ENCODE data around the gene TENT5C. TPM values are rescaled to one million over a fixed set of nuclear protein-coding genes. Genes with fewer than 3 reads are reported as not detected.

TENT5C gene
- total RNA-seq, 6 experiments from 2014 or later, result 0.47 to 0.91 (median 0.75) TPM

GRCh38 chr1:117644696-117645311 lies 39.0 kb downstream of the TENT5C start:
- Mint-ChIP-seq H3K4me3 (no peak overlapping the region), H3K36me3 (ENCODE audit: low read depth) (no peaks in the 10 kb centered on the region), H3K9me3 (no peaks in the 10 kb centered on the region), H3K27ac (no peak overlapping the region), H3K27me3 (ENCODE audit: insufficient read depth) (peaks cover 17% of the 10 kb centered on the region), H3K4me1 (ENCODE audit: low read depth) (no peaks in the 10 kb centered on the region)
- no peak for DNase-seq
- TF ChIP-seq, protein P1, sequence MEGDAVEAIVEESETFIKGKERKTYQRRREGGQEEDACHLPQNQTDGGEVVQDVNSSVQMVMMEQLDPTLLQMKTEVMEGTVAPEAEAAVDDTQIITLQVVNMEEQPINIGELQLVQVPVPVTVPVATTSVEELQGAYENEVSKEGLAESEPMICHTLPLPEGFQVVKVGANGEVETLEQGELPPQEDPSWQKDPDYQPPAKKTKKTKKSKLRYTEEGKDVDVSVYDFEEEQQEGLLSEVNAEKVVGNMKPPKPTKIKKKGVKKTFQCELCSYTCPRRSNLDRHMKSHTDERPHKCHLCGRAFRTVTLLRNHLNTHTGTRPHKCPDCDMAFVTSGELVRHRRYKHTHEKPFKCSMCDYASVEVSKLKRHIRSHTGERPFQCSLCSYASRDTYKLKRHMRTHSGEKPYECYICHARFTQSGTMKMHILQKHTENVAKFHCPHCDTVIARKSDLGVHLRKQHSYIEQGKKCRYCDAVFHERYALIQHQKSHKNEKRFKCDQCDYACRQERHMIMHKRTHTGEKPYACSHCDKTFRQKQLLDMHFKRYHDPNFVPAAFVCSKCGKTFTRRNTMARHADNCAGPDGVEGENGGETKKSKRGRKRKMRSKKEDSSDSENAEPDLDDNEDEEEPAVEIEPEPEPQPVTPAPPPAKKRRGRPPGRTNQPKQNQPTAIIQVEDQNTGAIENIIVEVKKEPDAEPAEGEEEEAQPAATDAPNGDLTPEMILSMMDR (IDR thresholded peaks at IDR 0.05), result no peak

- Mint-ChIP-seq H3K27me3 (ENCODE audit: insufficient read depth) (peaks cover 17% of the 10 kb centered on the region), H3K4me1 (ENCODE audit: low read depth) (no peaks in the 10 kb centered on the region), H3K36me3 (ENCODE audit: low read depth) (no peaks in the 10 kb centered on the region), H3K27ac (no peak overlapping the region), H3K4me3 (no peak overlapping the region), H3K9me3 (no peaks in the 10 kb centered on the region)
- TF ChIP-seq, protein P1 (IDR thresholded peaks at IDR 0.05), result no peak
- no peak for DNase-seq
Measured at GRCh38 chr1:117645343-117645742, 39.5 kb downstream of the TENT5C start.

DNA sequence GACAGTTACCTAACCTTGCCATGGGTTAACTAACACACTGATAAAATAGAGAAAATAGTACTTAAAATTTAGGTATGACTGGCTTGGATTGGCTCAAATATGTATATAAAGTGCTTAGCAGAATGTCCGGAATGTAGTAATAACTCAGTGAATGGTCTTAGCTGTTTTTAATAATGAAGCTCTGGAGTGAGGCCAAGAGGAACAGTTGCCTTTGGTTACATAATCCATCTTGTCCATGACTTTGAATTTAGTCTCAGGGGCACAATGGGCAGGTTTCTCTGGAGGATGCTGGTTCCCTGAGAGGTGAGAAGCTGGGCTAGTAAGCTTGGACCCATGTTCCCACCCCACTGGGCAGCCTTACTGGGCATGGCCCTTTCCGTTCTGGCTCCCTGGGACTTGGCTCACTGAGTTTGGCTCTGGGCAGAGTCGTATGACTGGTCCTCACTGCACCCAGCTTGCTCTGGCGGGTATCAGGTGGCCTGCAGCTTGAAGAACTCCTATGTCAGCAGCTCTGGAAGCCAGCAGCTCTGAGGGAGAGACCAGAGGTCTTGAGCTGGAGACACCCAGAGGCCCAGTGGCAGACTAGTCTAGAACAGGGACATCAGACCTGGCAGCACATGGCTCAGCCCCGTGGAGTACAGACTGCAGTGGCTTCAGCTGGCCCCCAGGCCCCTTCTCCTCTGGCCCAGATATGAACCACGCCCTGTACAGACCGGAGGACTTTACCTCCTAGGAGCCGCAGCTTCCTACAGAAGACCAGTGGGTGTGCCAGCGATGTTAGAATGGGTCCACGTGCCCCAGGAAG lies 40.4 kb downstream of the TENT5C start:
- H3K27ac Mint-ChIP-seq, result no peak overlapping the region

DNA sequence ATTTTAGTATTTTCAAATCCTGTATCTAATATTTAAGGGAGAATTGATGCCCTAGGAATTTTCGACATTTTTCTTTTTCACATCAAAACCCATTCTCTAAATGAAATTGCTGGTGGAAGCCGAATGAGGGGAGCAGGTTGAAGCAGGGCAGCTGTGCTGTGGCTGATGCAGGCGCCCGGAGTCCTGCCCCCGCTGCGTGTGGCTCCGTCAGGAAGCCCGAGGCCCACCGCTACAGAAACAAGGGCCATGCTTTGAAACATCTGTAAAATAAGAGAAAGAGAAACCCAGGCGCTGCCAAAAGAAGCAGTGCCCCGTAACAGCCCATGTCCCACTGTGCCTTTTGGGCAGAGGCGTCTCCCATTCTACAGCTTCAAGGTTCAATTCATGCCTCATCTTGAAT lies 41.1 kb downstream of the TENT5C start:
- Mint-ChIP-seq H3K4me1 (ENCODE audit: low read depth) (no peaks in the 10 kb centered on the region), H3K36me3 (ENCODE audit: low read depth) (no peaks in the 10 kb centered on the region), H3K27ac (no peak overlapping the region), H3K27me3 (ENCODE audit: insufficient read depth) (peaks cover 17% of the 10 kb centered on the region), H3K4me3 (no peak overlapping the region), H3K9me3 (no peaks in the 10 kb centered on the region)
- TF ChIP-seq, protein P1 (IDR thresholded peaks at IDR 0.05), result no peak
- no peak for DNase-seq

More for the DNA sequence above, 40.4 kb downstream of the TENT5C start:
- Mint-ChIP-seq H3K4me3 (no peak overlapping the region), H3K27me3 (ENCODE audit: insufficient read depth) (peaks cover 19% of the 10 kb centered on the region), H3K4me1 (ENCODE audit: low read depth) (no peaks in the 10 kb centered on the region), H3K36me3 (ENCODE audit: low read depth) (no peaks in the 10 kb centered on the region), H3K9me3 (no peaks in the 10 kb centered on the region)
- TF ChIP-seq, protein P1 (IDR thresholded peaks at IDR 0.05), result no peak
- no peak for DNase-seq

DNA sequence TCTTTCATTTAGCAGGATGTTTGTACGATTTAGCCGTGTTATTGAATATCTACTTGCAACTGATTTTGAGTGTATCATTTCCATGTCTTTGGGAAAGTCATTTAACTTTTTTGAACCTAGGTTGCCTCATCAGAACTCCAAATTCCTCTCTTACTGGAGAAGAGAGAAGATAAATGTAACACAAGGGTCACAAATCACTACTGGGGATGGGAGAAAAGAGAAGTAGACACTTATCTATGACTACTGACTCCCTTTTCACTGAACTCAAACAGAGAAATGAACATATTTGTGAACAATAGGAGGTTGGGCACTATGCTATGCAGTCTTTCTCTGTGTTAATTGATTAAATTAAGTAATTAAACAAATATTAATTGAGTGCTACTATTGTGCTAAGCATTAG lies 42.2 kb downstream of the TENT5C start:
- H3K27me3 Mint-ChIP-seq (ENCODE audit: insufficient read depth), result peaks cover 17% of the 10 kb centered on the region
- H3K36me3 Mint-ChIP-seq (ENCODE audit: low read depth), result no peaks in the 10 kb centered on the region
- no peak for DNase-seq
- no peak overlapping the region for H3K27ac Mint-ChIP-seq
- no peaks in the 10 kb centered on the region for H3K4me1 Mint-ChIP-seq (ENCODE audit: low read depth)
- H3K9me3 Mint-ChIP-seq, result no peaks in the 10 kb centered on the region
- TF ChIP-seq, protein P1 (IDR thresholded peaks at IDR 0.05), result no peak
- no peak overlapping the region for H3K4me3 Mint-ChIP-seq
